Prostate gland (tissue), 2 donors: ENCODE results near the gene SIDT2.

Experiments
- POLR2A ChIP-seq: fragments of 450-650 bp; IDR thresholded peaks from one replicate; pipeline ENCODE4 v1.6.1; 2016; ENCODE audit warnings: antibody characterized with exemption, mild to moderate bottlenecking
- TF ChIP-seq, protein P1 (sequence below), 4 experiments: fragments of 200-600 bp in 2 of 4; fragments of 450-650 bp in 2 of 4; sonication (generic) in 2 of 4; IDR thresholded peaks; 1 replicate in 3 of 4; 2 replicates in 1 of 4; pipeline ENCODE4 v1.5.1; 2016 to 2019; ENCODE audit warnings: antibody characterized with exemption in 4 of 4, mild to moderate bottlenecking in 2 of 4, moderate library complexity in 2 of 4

- TF ChIP-seq, protein P1, sequence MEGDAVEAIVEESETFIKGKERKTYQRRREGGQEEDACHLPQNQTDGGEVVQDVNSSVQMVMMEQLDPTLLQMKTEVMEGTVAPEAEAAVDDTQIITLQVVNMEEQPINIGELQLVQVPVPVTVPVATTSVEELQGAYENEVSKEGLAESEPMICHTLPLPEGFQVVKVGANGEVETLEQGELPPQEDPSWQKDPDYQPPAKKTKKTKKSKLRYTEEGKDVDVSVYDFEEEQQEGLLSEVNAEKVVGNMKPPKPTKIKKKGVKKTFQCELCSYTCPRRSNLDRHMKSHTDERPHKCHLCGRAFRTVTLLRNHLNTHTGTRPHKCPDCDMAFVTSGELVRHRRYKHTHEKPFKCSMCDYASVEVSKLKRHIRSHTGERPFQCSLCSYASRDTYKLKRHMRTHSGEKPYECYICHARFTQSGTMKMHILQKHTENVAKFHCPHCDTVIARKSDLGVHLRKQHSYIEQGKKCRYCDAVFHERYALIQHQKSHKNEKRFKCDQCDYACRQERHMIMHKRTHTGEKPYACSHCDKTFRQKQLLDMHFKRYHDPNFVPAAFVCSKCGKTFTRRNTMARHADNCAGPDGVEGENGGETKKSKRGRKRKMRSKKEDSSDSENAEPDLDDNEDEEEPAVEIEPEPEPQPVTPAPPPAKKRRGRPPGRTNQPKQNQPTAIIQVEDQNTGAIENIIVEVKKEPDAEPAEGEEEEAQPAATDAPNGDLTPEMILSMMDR (IDR thresholded peaks at IDR 0.05) = peak in 3 of 4 experiments; percentile 34 to 54 (median 48)
- no peak for TF ChIP-seq POLR2A
These were observed 19.2 kb downstream of the SIDT2 start for GRCh38 chr11:117197516-117198456.
